Sigmoid colon (tissue), 4 donors: ENCODE measurements around the gene LCLAT1.

Source experiments
- CTCF ChIP-seq, 4 experiments: fragments of 450-650 bp in 3 of 4; fragments of 200-600 bp in 1 of 4; IDR thresholded peaks; one replicate each; pipeline ENCODE4 v1.5.1; 2016 to 2019; ENCODE audit warnings: antibody characterized with exemption in 4 of 4, mild to moderate bottlenecking in 3 of 4, moderate library complexity in 2 of 4
- EP300 ChIP-seq, 4 donors: sonication (generic); formaldehyde crosslinking; IDR thresholded peaks; one replicate each; pipeline ENCODE4 v1.6.1; 2017; ENCODE audit warnings: antibody characterized with exemption in 4 of 4
- POLR2A ChIP-seq, 2 donors: fragments of 450-650 bp; IDR thresholded peaks; one replicate each; pipeline ENCODE4 v1.6.1; 2016; ENCODE audit warnings: antibody characterized with exemption in 2 of 2, mild to moderate bottlenecking in 2 of 2, moderate library complexity in 2 of 2

- TF ChIP-seq CTCF (IDR thresholded peaks at IDR 0.05), result no peak
- no peak for TF ChIP-seq EP300 (IDR thresholded peaks at IDR 0.05)
- TF ChIP-seq POLR2A (IDR thresholded peaks at IDR 0.05), result no peak
These were observed 217.8 kb downstream of the LCLAT1 start for GRCh38 chr2:30664761-30665358.
